Measurements from ENCODE around the gene ZNF384. TPM values are rescaled to one million over a fixed set of nuclear protein-coding genes. Genes with fewer than 3 reads are reported as not detected.

Gene ZNF384
- polyA plus RNA-seq, 1 donor (not counting 4 experiments of a cell fraction or from before 2014, with no cell fraction given) = 29.0 TPM

DNA sequence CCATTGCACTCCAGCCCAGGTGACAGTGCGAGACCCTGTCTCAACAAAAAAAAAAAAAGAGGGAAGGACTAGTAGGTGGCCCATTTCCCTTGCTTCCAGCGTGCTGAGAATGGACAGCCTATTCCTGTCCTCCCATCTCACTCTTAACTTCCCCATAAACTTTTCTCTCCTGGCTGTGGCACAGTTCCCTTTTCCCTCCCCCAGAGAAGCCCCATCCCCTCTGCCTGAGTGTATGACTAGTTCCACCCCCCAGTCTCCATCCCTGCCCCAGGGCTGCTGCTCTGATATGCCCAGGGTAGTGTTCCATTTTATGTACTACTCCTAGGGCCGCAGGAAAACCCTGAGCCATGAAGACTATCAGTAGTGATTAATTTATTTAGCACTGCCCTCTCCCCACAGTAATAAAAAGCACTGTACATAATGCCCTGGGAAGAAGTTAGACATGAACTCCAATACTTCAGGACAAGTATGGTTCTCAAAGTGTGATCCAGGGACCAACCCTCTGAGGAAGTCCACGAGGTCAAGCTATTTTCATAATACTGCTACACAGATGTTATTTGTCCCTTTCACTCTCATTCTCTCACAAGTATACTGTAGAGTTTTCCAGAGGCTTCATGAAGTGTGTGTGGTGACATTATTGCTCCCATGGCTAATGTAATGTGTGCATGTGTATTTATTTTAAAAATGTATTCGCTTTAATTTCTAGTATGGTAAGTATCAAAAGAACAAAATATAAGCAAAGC lies 70.5 kb downstream of the ZNF384 start:
- Histone ChIP-seq H3K4me1 (ENCODE audit: control insufficient read depth, extremely low read depth, insufficient read depth, low read length) (no peaks in the 10 kb centered on the region), H3K27ac (ENCODE audit: control insufficient read depth, insufficient read depth, low read length) (no peak overlapping the region), H3K9me1 (ENCODE audit: control insufficient read depth, extremely low read depth, insufficient read depth, low read length) (no peaks in the 10 kb centered on the region), H3K9ac (ENCODE audit: control insufficient read depth, extremely low read depth, insufficient read depth, low read length) (no peak overlapping the region), H3K9me3 (ENCODE audit: control insufficient read depth, low read depth, low read length) (no peaks in the 10 kb centered on the region), H3K79me2 (ENCODE audit: control insufficient read depth, insufficient read depth, low read length) (peaks cover 2% of the 10 kb centered on the region), H4K20me1 (ENCODE audit: control insufficient read depth, extremely low read depth, insufficient read depth, low read length) (no peaks in the 10 kb centered on the region), H2AFZ (ENCODE audit: control insufficient read depth, low read length) (no peak overlapping the region), H3K27me3 (ENCODE audit: control insufficient read depth, extremely low read depth, insufficient read depth, low read length) (no peaks in the 10 kb centered on the region), H3K4me3 (ENCODE audit: control insufficient read depth in 2 of 3, extremely low read depth in 1 of 3, insufficient read depth in 2 of 3, low read depth in 1 of 3, low read length in 3 of 3) (no peak overlapping the region), H3K4me2 (ENCODE audit: control insufficient read depth, extremely low read depth, insufficient read depth, low read depth, low read length) (no peak overlapping the region), H3K36me3 (ENCODE audit: control insufficient read depth in 2 of 2, extremely low read depth in 1 of 2, insufficient read depth in 2 of 2, low read length in 2 of 2) (peaks cover 11 to 12% of the 10 kb centered on the region in 2 experiments)
- TF ChIP-seq EZH2 (IDR thresholded peaks at IDR 0.05; ENCODE audit: low read length) = no peak
- TF ChIP-seq, protein P1, sequence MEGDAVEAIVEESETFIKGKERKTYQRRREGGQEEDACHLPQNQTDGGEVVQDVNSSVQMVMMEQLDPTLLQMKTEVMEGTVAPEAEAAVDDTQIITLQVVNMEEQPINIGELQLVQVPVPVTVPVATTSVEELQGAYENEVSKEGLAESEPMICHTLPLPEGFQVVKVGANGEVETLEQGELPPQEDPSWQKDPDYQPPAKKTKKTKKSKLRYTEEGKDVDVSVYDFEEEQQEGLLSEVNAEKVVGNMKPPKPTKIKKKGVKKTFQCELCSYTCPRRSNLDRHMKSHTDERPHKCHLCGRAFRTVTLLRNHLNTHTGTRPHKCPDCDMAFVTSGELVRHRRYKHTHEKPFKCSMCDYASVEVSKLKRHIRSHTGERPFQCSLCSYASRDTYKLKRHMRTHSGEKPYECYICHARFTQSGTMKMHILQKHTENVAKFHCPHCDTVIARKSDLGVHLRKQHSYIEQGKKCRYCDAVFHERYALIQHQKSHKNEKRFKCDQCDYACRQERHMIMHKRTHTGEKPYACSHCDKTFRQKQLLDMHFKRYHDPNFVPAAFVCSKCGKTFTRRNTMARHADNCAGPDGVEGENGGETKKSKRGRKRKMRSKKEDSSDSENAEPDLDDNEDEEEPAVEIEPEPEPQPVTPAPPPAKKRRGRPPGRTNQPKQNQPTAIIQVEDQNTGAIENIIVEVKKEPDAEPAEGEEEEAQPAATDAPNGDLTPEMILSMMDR (optimal IDR thresholded peaks at IDR 0.05 in 1 of 3, IDR thresholded peaks at IDR 0.05 in 1 of 3, conservative IDR thresholded peaks at IDR 0.05 in 1 of 3; ENCODE audit: extremely low read depth in 1 of 3, insufficient read depth in 2 of 3, low read length in 3 of 3) = no peak
- DNase-seq (ENCODE audit: low read depth, low spot score) (no peak), FAIRE-seq (no peak)
- dilution Hi-C loops (cut with MboI; ENCODE audit: extremely low pct_ligation_motif_present, low sequenced_read_pairs) = no loop called here

Small RNAs within 50 kb of the gene (small RNA-seq; reads per million reads assigned to genes)
- 0 reads per million in 3 experiments for gene RNU6-781P (ENCODE audit: insufficient read length in 3 of 3, low read depth in 3 of 3, low replicate concordance in 1 of 3)

Other genes starting within 250 kb of the ZNF384 start
- not detected in 3 replicates for gene CD27, start 244.4 kb downstream of the ZNF384 start, polyA plus RNA-seq
- 4.2 to 6.0 TPM (median 4.8 TPM) in 3 replicates for gene TAPBPL, start 237.3 kb downstream of the ZNF384 start, polyA plus RNA-seq
- 5.3 to 7.8 TPM (median 6.7 TPM) in 3 replicates for gene VAMP1, start 218.7 kb downstream of the ZNF384 start, polyA plus RNA-seq
- 76.5 to 184 TPM (median 130 TPM) in 3 replicates for gene MRPL51, start 196.1 kb downstream of the ZNF384 start, polyA plus RNA-seq
- gene NCAPD2, start 195.3 kb downstream of the ZNF384 start, polyA plus RNA-seq = 12.3 to 34.6 TPM (median 33.7 TPM) in 3 replicates
- 8,390 to 11,361 TPM (median 8,495 TPM) in 3 replicates for gene GAPDH, start 154.9 kb downstream of the ZNF384 start, polyA plus RNA-seq
- 0.67 to 1.0 TPM (median 0.75 TPM) in 3 replicates for gene IFFO1, start 133.3 kb downstream of the ZNF384 start, polyA plus RNA-seq
- 85.9 to 108 TPM (median 94.4 TPM) in 3 replicates for gene NOP2, start 121.1 kb downstream of the ZNF384 start, polyA plus RNA-seq
- gene CHD4, start 82.0 kb downstream of the ZNF384 start, polyA plus RNA-seq = 79.7 to 93.1 TPM (median 81.2 TPM) in 3 replicates
- 6.7 to 11.7 TPM (median 8.3 TPM) in 3 replicates for gene LPAR5, start 53.4 kb downstream of the ZNF384 start, polyA plus RNA-seq
- gene ACRBP, start 41.9 kb downstream of the ZNF384 start, polyA plus RNA-seq = 0.07 to 0.21 TPM (median 0.09 TPM) in 3 replicates
- gene ING4, start 26.3 kb downstream of the ZNF384 start, polyA plus RNA-seq = 25.5 to 31.6 TPM (median 30.4 TPM) in 3 replicates
- gene PIANP, start 11.4 kb upstream of the ZNF384 start, polyA plus RNA-seq = not detected in 3 replicates
- gene COPS7A, start 34.7 kb upstream of the ZNF384 start, polyA plus RNA-seq = 85.4 to 116 TPM (median 85.5 TPM) in 3 replicates
- 317 to 364 TPM (median 335 TPM) in 3 replicates for gene MLF2, start 63.8 kb upstream of the ZNF384 start, polyA plus RNA-seq
- 80.6 to 140 TPM (median 119 TPM) in 3 replicates for gene PTMS, start 77.0 kb upstream of the ZNF384 start, polyA plus RNA-seq
- gene LAG3, start 83.1 kb upstream of the ZNF384 start, polyA plus RNA-seq = 0.09 to 0.14 TPM (median 0.09 TPM) in 3 replicates
- 0.01 to 0.05 TPM in 2 of 3 replicates, not detected in the other for gene CD4, start 100.2 kb upstream of the ZNF384 start, polyA plus RNA-seq
- 0.05 to 0.10 TPM (median 0.09 TPM) in 3 replicates for gene GPR162, start 132.4 kb upstream of the ZNF384 start, polyA plus RNA-seq
- 3.9 to 5.7 TPM (median 4.2 TPM) in 3 replicates for gene P3H3, start 139.0 kb upstream of the ZNF384 start, polyA plus RNA-seq
- gene GNB3, start 151.6 kb upstream of the ZNF384 start, polyA plus RNA-seq = 0.41 to 0.94 TPM (median 0.80 TPM) in 3 replicates
- gene CDCA3, start 161.9 kb upstream of the ZNF384 start, polyA plus RNA-seq = 2.1 to 16.9 TPM (median 15.0 TPM) in 3 replicates
- 58.3 to 84.1 TPM (median 67.2 TPM) in 3 replicates for gene USP5, start 162.8 kb upstream of the ZNF384 start, polyA plus RNA-seq
- 1,218 to 2,229 TPM (median 1,551 TPM) in 3 replicates for gene TPI1, start 178.2 kb upstream of the ZNF384 start, polyA plus RNA-seq
- 4.9 to 8.7 TPM (median 5.1 TPM) in 3 replicates for gene SPSB2, start 183.9 kb upstream of the ZNF384 start, polyA plus RNA-seq
- 6.2 to 7.1 TPM (median 6.3 TPM) in 3 replicates for gene LRRC23, start 215.4 kb upstream of the ZNF384 start, polyA plus RNA-seq
- gene ENO2, start 225.2 kb upstream of the ZNF384 start, polyA plus RNA-seq = 0.87 to 1.7 TPM (median 1.1 TPM) in 3 replicates
- gene ATN1, start 238.6 kb upstream of the ZNF384 start, polyA plus RNA-seq = 4.8 to 7.8 TPM (median 6.2 TPM) in 3 replicates